Measurements from ENCODE around the gene RABGAP1L. TPM values are rescaled to one million over a fixed set of nuclear protein-coding genes. Genes with fewer than 3 reads are reported as not detected.

Gene RABGAP1L
- total RNA-seq, 2 experiments from 2014 or later: 98.1 to 158 TPM

- no peak for DNase-seq (ENCODE audit: low spot score)
- Histone ChIP-seq H3K9me2 (ENCODE audit: insufficient read depth, low read length) (no peaks in the 10 kb centered on the region), H4K20me1 (ENCODE audit: insufficient read depth, low read length) (no peaks in the 10 kb centered on the region), H3K36me3 (ENCODE audit: insufficient read depth, low read length) (peaks cover 9% of the 10 kb centered on the region; the same call in 1 of the 2 replicates), H3K4me3 (ENCODE audit: low read depth, low read length, poor library complexity, severe bottlenecking) (peak overlapping the region; percentile 24), H2AFZ (ENCODE audit: low read length) (no peak overlapping the region; the same call in 1 of the 2 replicates), H3K27ac (ENCODE audit: low read depth, low read length, poor library complexity, severe bottlenecking) (no peak overlapping the region), H3K79me2 (ENCODE audit: insufficient read depth, low read depth, low read length) (peaks cover 94% of the 10 kb centered on the region), H3K9me3 (ENCODE audit: low read length) (no peaks in the 10 kb centered on the region), H3K4me2 (ENCODE audit: low read length) (peak overlapping the region; percentile 65), H3K4me1 (ENCODE audit: insufficient read depth, low read length, poor library complexity, severe bottlenecking) (peaks cover 70% of the 10 kb centered on the region)
- TF ChIP-seq CTCF (conservative IDR thresholded peaks at IDR 0.05; ENCODE audit: low read length): no peak
- no peak for TF ChIP-seq EZH2phosphoT487 (IDR thresholded peaks at IDR 0.05; ENCODE audit: borderline replicate concordance, low read depth, low read length)
- POLR2A ChIA-PET: interaction anchor here (0.5 to 1.6 kb wide), 12 partner anchors 9 to 323 kb away, joined by 3 to 7 read pairs (median 4); no protein-coding TSS in a partner anchor
- CTCF ChIA-PET (ENCODE audit: unreplicated experiment): no interaction called here
- intact Hi-C loops (cut with micrococcal nuclease; ENCODE audit: unreplicated experiment): loop anchor here (10.0 kb wide), 1 partner anchor 343 kb away; the partner anchor contains the start of genes CENPL and DARS2
- BruUV-seq (replicated peaks): no TSS peak
Observed at GRCh38 chr1:174167265-174167803, 8.0 kb downstream of the RABGAP1L start.

DNA sequence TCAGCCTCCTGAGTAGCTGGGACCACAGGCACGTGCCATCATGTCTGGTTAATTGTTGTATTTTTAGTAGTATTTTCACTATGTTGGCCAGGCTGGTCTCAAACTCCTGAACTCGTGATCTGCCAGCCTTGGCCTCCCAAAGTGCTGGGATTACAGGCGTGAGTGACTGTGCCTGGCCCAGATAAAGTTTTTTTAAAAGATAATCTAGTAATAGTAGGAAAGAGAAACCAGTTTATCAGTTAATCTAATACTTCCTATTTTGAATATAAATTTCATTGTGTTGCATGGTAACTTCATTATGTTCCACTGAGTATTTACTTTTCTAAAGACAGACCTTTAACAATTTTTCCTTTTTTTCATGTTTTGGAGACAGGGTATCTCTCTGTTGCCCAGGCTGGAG lies 10.0 kb downstream of the RABGAP1L start:
- CTCF ChIA-PET (ENCODE audit: unreplicated experiment): no interaction called here
- no TSS peak for BruUV-seq (replicated peaks)

More for the DNA sequence above, 10.0 kb downstream of the RABGAP1L start:
- no peak for DNase-seq (ENCODE audit: low spot score)
- peaks cover 19% of the 10 kb centered on the region; the same call in 1 of the 2 replicates for H3K36me3 ChIP-seq (ENCODE audit: insufficient read depth, low read length)
- no peaks in the 10 kb centered on the region for H4K20me1 ChIP-seq (ENCODE audit: insufficient read depth, low read length)
- H3K4me2 ChIP-seq (ENCODE audit: low read length): peak overlapping the region; percentile 26
- H3K9me3 ChIP-seq (ENCODE audit: low read length): no peaks in the 10 kb centered on the region
- POLR2A ChIA-PET: interaction anchor here (0.6 to 1.2 kb wide), 3 partner anchors 8 to 61 kb away, joined by 3 to 5 read pairs (median 4); no protein-coding TSS in a partner anchor
- no peak overlapping the region for H3K4me3 ChIP-seq (ENCODE audit: low read depth, low read length, poor library complexity, severe bottlenecking)
- H2AFZ ChIP-seq (ENCODE audit: low read length): no peak overlapping the region
- no peak for TF ChIP-seq CTCF (conservative IDR thresholded peaks at IDR 0.05; ENCODE audit: low read length)
- TF ChIP-seq EZH2phosphoT487 (IDR thresholded peaks at IDR 0.05; ENCODE audit: borderline replicate concordance, low read depth, low read length): no peak
- H3K79me2 ChIP-seq (ENCODE audit: insufficient read depth, low read depth, low read length): peaks cover 96% of the 10 kb centered on the region
- no peaks in the 10 kb centered on the region for H3K9me2 ChIP-seq (ENCODE audit: insufficient read depth, low read length)
- intact Hi-C loops (cut with micrococcal nuclease; ENCODE audit: unreplicated experiment): loop anchor here (10.0 kb wide), 1 partner anchor 345 kb away; the partner anchor contains the start of genes CENPL and DARS2
- no peak overlapping the region for H3K27ac ChIP-seq (ENCODE audit: low read depth, low read length, poor library complexity, severe bottlenecking)
- H3K4me1 ChIP-seq (ENCODE audit: insufficient read depth, low read length, poor library complexity, severe bottlenecking): peaks cover 63% of the 10 kb centered on the region

All from OCI-LY7 (cell line).